ENCODE measurements around the gene SLF2.

DNA sequence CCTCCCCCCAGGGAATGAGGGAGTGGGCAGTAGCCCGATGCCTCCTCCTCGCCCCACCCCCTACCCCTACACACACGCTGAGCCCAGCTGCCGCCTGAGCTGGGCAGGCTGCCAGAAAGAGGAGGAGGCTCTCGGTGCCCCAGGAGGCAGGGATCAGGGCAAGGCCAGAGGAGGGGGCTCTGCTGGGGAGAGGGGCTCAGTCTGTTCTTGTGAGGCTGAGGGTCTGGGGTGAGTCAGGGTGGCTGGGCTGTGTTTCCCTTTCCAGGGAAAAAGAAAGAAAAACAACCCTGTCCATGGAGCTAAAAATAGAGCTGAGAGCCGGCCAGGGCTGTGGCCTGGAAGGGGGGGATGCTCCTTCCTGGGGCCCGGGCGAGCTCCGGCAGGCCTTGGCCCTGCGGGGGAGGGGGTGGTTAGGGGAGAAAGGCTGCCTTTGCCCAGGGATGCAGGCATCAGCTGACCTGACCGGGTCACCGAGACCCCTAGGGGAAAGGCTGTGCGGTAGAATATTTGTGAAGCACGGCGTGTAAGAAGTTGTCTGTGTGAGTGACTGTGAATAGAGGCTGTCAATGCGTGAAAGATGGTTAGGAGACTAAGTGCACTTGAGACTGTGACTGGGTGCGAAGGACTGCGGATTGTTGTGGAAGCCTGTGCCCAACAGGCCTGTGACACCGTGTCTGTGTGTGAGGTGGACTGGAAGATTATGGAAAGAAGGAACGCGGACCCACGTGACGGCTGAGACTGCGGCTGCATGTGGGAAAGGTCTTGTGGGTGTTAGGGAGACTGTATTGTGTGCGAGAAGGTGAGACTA is 85.6 kb downstream of the SLF2 start:
- TF ChIP-seq, protein P1, sequence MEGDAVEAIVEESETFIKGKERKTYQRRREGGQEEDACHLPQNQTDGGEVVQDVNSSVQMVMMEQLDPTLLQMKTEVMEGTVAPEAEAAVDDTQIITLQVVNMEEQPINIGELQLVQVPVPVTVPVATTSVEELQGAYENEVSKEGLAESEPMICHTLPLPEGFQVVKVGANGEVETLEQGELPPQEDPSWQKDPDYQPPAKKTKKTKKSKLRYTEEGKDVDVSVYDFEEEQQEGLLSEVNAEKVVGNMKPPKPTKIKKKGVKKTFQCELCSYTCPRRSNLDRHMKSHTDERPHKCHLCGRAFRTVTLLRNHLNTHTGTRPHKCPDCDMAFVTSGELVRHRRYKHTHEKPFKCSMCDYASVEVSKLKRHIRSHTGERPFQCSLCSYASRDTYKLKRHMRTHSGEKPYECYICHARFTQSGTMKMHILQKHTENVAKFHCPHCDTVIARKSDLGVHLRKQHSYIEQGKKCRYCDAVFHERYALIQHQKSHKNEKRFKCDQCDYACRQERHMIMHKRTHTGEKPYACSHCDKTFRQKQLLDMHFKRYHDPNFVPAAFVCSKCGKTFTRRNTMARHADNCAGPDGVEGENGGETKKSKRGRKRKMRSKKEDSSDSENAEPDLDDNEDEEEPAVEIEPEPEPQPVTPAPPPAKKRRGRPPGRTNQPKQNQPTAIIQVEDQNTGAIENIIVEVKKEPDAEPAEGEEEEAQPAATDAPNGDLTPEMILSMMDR (IDR thresholded peaks at IDR 0.05) = no peak
- TF ChIP-seq POLR2A (IDR thresholded peaks at IDR 0.05) = peak in 1 of 2 donors; percentile 36
